Renal cortical epithelial cell (primary cell): ENCODE measurements around the gene KIAA1549. TPM values are rescaled to one million over a fixed set of nuclear protein-coding genes. Genes with fewer than 3 reads are reported as not detected.

ENCODE experiments used
- DNase-seq: peaks from one replicate; pipeline ENCODE4 v3.0.0-alpha.2; 2011; ENCODE audit warnings: low read depth
- total RNA-seq: library from RNA; depleted of rRNA; stranded (reverse); fragments of >200 nt; gene quantifications from 2 replicates; pipeline ENCODE4 v1.2.3, GENCODE V29; 2014

KIAA1549 gene
- total RNA-seq, 1 donor from 2014 or later = 10.1 TPM

DNA sequence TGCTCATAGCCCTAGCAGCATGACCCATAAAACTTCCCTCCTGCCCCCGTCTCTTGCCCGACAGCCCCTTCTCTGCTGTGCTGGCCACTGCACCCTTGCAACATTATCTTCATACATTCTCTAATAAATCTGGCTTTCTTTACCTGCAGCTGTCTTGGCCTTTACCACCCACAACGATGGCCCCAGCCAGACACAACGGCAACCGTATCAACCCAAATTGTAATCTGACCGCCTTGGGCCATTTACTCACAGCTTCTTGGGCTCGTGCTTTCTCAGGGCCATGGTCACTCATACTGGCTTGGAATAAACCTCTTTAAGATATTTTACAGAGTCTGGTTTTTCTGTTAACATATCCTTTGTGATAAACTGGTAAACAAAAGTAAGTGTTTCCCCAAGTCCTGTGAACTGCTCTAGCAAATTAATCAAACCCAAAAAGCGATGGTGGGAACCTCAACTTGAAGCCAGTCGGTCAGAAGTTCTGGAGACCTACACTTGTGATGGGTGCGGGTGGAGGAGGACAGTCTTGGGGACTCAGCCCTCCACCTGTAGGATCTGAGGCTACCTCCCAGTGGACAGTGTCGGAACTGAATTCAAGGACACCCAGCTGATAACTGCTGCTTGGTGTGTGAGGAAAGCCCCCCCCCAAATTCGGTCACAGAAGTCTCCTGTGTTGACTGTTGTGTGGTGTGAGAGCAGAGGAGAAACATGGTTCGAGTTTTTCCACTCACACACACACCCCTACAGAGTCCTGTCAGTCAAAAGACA, 95.6 kb downstream of the KIAA1549 start:
- no peak for DNase-seq

GRCh38 chr7:138882249-138882648, 98.9 kb downstream of the KIAA1549 start:
- DNase-seq = no peak

- DNase-seq = no peak
Measured at GRCh38 chr7:138881579-138882188, 99.5 kb downstream of the KIAA1549 start.

DNA sequence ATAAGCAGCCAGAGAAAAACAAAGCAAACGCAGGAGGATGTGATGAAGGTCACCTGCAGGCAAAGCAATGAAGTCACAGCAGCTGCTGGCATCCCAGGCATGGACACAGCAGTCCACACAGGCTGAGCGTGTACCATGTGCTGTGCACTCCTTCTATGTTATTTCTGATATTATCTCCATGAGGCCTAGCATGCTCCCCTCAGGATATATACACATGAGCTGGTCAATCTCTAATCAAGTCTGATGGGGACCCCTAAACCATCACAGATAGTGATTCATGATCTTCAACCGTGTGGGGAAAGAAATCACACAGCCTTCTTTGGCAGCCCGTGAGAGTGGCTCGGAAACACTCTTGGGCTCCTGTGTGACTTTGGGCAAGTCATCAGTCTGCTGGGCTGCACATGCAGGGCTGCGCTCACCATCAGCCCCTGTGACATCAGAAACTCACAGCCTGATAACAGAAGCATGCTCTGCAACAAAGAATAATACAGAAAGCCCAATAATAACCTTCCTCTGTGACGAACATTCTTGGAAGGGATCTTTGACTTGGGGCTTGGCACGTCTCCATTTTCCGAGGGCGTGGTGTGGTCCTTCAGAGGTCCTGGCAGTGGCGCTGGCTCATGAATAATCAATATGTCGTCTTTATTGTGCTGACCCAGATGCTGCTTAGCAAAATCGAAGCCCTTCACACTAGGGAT, 100.2 kb downstream of the KIAA1549 start:
- DNase-seq = no peak

- DNase-seq = no peak
Measured at GRCh38 chr7:138879356-138879755, 101.8 kb downstream of the KIAA1549 start.

- DNase-seq = no peak
Measured at GRCh38 chr7:138878856-138879255, 102.3 kb downstream of the KIAA1549 start.

GRCh38 chr7:138878051-138878450, 103.1 kb downstream of the KIAA1549 start:
- no peak for DNase-seq

DNA sequence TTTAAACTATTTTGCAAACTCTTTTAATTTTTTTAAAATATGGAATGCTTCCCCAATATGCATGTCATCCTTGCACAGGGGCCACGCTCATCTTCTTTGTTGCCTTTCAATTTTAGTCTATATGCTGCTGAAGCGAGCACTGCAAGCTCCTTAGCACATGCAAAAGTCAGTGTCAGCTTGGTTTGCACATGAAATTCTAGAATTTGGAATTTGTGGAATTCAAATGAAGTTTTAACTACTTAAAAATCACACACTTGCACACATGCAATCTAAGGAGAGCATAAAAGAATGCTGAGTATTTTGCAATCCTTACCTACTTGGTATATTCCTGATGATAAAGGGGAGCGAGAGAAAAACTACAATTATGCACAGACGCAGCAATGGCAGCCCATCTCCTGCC, 104.9 kb downstream of the KIAA1549 start:
- DNase-seq = no peak

DNA sequence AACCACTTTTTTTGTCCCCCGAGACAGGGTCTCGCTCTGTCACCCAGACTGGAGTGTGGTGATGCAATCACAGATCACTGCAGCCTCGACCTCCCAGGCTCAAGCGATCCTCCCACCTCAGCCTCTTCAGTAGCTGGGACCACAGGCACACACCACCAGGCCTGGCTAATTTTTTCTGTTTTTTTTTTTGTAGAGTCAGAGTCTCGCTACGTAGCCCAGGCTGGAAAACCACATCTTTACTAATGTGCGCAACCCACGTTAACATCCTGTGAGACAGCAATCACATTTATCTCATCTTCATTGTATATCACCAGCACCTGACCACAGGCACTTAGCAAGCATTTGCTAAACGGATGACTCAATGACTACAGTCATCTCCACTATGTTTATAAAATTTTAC, 105.4 kb downstream of the KIAA1549 start:
- peak; percentile 82 for DNase-seq

- no peak for DNase-seq
Measured at GRCh38 chr7:138873220-138873892, 107.8 kb downstream of the KIAA1549 start.

DNA sequence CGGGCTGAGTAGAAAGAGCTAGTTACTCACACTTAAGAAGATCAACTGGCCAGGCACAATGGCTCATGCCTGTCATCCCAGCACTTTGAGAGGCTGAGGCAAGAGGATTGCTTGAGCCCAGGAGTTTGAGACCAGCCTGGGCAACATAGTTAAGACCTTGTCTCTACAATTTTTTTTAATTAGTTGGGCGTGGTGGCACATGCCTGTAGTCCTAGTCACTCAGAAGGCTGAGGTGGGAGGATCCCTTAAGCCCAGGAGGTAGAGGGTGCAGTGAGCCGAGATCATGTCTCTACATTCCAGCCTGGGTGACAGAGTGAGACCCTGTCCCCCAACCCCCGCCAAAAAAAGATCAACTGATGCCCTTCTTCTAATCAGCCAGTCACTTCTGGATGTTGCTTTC, 108.6 kb downstream of the KIAA1549 start:
- peak; percentile 57 for DNase-seq

DNA sequence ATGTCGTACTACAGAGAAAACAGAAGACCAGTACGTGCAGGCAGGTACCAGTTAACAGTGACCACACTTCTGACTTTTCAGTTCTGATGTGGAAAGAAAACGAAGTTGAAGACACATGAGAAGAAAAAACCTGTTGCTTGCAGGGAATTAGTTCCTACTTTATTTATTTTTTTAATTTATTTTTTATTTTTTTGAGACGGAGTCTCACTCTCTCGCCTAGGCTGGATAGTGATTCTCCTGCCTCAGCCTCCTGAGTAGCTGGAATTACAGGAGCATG, 109.4 kb downstream of the KIAA1549 start:
- no peak for DNase-seq

GRCh38 chr7:138871065-138871813, 110.0 kb downstream of the KIAA1549 start:
- no peak for DNase-seq

- DNase-seq = no peak
Measured at GRCh38 chr7:138869353-138869752, 111.8 kb downstream of the KIAA1549 start.

DNA sequence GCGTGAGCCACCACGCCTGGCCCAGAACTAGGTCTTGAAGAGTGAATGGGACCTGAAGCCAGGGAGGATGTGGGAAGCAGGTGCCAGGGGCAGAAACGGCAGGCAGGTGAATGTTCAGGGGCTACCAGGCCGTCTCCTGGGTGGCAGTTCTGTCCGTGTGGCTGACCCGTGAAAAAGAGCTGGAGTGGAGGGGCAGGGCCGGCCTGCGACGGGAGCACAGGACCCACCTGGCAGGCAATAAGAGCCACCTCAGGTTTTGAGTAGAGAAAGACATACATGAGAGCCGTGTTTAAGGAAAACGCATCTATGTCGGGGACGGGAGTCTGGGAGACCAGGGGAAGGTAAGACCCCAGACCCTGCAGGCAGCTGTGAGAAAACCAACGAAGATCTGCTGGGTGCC, 112.5 kb downstream of the KIAA1549 start:
- DNase-seq = no peak

GRCh38 chr7:138867744-138868143, 113.4 kb downstream of the KIAA1549 start:
- no peak for DNase-seq

- no peak for DNase-seq
Measured at GRCh38 chr7:138866353-138866752, 114.8 kb downstream of the KIAA1549 start.

DNA sequence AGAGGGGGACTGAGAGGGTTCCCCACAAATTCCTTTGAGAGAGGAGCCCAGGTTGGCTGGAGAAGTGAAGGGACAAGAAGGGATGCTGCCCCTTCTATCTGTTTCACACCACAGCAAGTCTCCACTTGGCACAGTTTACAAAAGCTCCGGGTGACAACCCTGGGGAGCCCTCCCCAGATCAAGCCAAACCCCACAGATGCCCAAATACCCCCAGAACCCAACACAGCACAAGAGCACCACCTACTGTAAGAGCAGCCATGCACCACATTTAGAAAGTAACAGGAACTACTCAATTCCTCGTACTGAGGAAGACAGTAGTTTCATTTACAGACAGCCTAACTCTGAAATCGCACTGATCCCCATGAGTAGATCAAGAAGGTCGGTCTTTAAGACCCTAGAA, 115.3 kb downstream of the KIAA1549 start:
- no peak for DNase-seq

DNA sequence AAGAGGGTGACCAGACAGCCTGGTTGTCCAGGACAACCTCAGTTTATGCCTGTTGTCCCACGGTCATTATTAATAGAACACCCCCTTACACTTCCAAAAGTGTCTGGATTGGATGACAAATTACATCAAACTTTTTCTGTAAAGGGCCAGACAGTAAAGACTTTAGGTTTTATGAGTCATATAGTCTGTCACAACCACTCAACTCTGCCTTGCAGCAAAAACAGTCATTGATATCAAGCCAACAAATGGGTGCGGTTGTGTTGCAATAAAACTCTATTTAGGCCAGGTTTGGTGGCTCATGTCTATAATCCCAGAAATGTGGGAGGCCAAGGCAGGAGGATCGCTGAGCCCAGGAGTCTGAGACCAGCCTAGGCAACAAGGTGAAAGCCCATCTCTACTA, 116.5 kb downstream of the KIAA1549 start:
- peak; percentile 74 for DNase-seq

- no peak for DNase-seq
Measured at GRCh38 chr7:138863931-138864330, 117.3 kb downstream of the KIAA1549 start.

- no peak for DNase-seq
Measured at GRCh38 chr7:138861051-138861450, 120.1 kb downstream of the KIAA1549 start.

- DNase-seq = no peak
Measured at GRCh38 chr7:138857728-138858127, 123.5 kb downstream of the KIAA1549 start.
